Neural progenitor cell (in vitro differentiated cells): Measurements from ENCODE around the gene CNTROB.

Source experiments
- CTCF ChIP-seq: fragments of 200-600 bp; sonication (generic); IDR thresholded peaks from 2 replicates; pipeline ENCODE4 v1.5.1; 2017; ENCODE audit warnings: antibody characterized with exemption, mild to moderate bottlenecking
- EZH2 ChIP-seq: fragments of 200-600 bp; sonication (generic); IDR thresholded peaks from 2 replicates; pipeline ENCODE4 v1.6.1; 2017; ENCODE audit warnings: antibody characterized with exemption, mild to moderate bottlenecking, moderate library complexity
- EZH2phosphoT487 ChIP-seq: fragments of 200-600 bp; sonication (generic); IDR thresholded peaks from 2 replicates; pipeline ENCODE4 v1.6.1; 2017; ENCODE audit warnings: antibody characterized with exemption

- TF ChIP-seq EZH2: peak; percentile 73
- TF ChIP-seq CTCF: no peak
- TF ChIP-seq EZH2phosphoT487: peak; percentile 62
Observed at GRCh38 chr17:7922845-7923628, 9.0 kb upstream of the CNTROB start.
